Kidney capillary endothelial cell (primary cell): ENCODE data around the gene INHBA.
A peak's percentile ranks its signal among the peaks of the same experiment; 100 is the strongest.

Experiments
- DNase-seq: peaks from one replicate; pipeline ENCODE4 v3.0.0-alpha.2; 2018; ENCODE audit warnings: low spot score

INHBA gene

GRCh38 chr7:41711283-41712064, 8.6 kb upstream of the INHBA start:
- DNase-seq, result no peak

- DNase-seq, result no peak
These were observed 7.9 kb upstream of the INHBA start for GRCh38 chr7:41710838-41711237.

- DNase-seq, result no peak
These were observed 6.7 kb upstream of the INHBA start for GRCh38 chr7:41709621-41710020.

- no peak for DNase-seq
These were observed 5.9 kb upstream of the INHBA start for GRCh38 chr7:41708581-41709358.

- DNase-seq, result no peak
These were observed 3.5 kb upstream of the INHBA start for GRCh38 chr7:41706228-41706930.

GRCh38 chr7:41705109-41705901, 2.4 kb upstream of the INHBA start:
- peak; percentile 80 for DNase-seq

- DNase-seq, result no peak
These were observed 1.6 kb downstream of the INHBA start for GRCh38 chr7:41701068-41701941.

- no peak for DNase-seq
These were observed 2.8 kb downstream of the INHBA start for GRCh38 chr7:41700044-41700471.

GRCh38 chr7:41699516-41699915, 3.4 kb downstream of the INHBA start:
- DNase-seq, result no peak

GRCh38 chr7:41698726-41699125, 4.2 kb downstream of the INHBA start:
- DNase-seq, result no peak

GRCh38 chr7:41698114-41698513, 4.8 kb downstream of the INHBA start:
- no peak for DNase-seq

- DNase-seq, result peak; percentile 79
These were observed 6.5 kb downstream of the INHBA start for GRCh38 chr7:41696323-41696916.

- no peak for DNase-seq
These were observed 7.1 kb downstream of the INHBA start for GRCh38 chr7:41695661-41696322.

GRCh38 chr7:41694495-41694894, 8.4 kb downstream of the INHBA start:
- no peak for DNase-seq

GRCh38 chr7:41693150-41693997, 9.5 kb downstream of the INHBA start:
- no peak for DNase-seq

- no peak for DNase-seq
These were observed 10.6 kb downstream of the INHBA start for GRCh38 chr7:41692251-41692650.

- DNase-seq, result no peak
These were observed 11.4 kb downstream of the INHBA start for GRCh38 chr7:41691286-41692190.

GRCh38 chr7:41689815-41690214, 13.1 kb downstream of the INHBA start:
- no peak for DNase-seq
